ENCODE results near the gene GVQW3. TPM values are rescaled to one million over a fixed set of nuclear protein-coding genes. Genes with fewer than 3 reads are reported as not detected.

GVQW3 gene
- polyA plus RNA-seq, 2 of the 4 experiments (the other 2 are of a cell fraction), result 3.6 to 3.8 TPM

- TF ChIP-seq GATA3 (IDR thresholded peaks at IDR 0.05; ENCODE audit: borderline replicate concordance) (no peak), NPAS2 (CRISPR knock-in tag; IDR thresholded peaks at IDR 0.05; ENCODE audit: borderline replicate concordance) (no peak)
- TF ChIP-seq, protein P1, sequence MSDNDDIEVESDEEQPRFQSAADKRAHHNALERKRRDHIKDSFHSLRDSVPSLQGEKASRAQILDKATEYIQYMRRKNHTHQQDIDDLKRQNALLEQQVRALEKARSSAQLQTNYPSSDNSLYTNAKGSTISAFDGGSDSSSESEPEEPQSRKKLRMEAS (IDR thresholded peaks at IDR 0.05), result peak; percentile 35; the same call in 1 of the 2 replicates
Measured at GRCh38 chr11:76380159-76380976, 755 bp upstream of the GVQW3 start (continued).

GRCh38 chr11:76382209-76382608, 1.1 kb downstream of the GVQW3 start:
- DNase-seq (ENCODE audit: low read depth in 1 of 2, low spot score in 1 of 2), result no peak
- Histone ChIP-seq H3K27ac (no peak overlapping the region), H3K4me1 (peaks cover 21% of the 10 kb centered on the region), H3K4me3 (peak overlapping the region; percentile 99), H3K9me3 (no peaks in the 10 kb centered on the region), H3K4me2 (peak overlapping the region; percentile 79)
- CTCF ChIA-PET, result interaction anchor here (1.0 to 1.3 kb wide), 2 partner anchors 76 to 174 kb away, joined by 3 read pairs; no protein-coding TSS in a partner anchor
- ATAC-seq, result no peak
- TF ChIP-seq POLR2AphosphoS2 (conservative IDR thresholded peaks at IDR 0.05; ENCODE audit: low read length) (no peak), HOXB13 (CRISPR knock-in tag; IDR thresholded peaks at IDR 0.05; ENCODE audit: low read depth) (no peak)
- WGBS (ENCODE audit: missing lambda C conversion rate), result 88% methylated on average over 6 of the region's 6 CpGs
- POLR2A ChIA-PET, result no interaction called here
- FAIRE-seq, result no peak

- no peak overlapping the region for H3K27ac ChIP-seq
- no peak for FAIRE-seq
- peaks cover 11% of the 10 kb centered on the region for H3K4me1 ChIP-seq
- POLR2A ChIA-PET, result no interaction called here
- ATAC-seq, result no peak
- WGBS (ENCODE audit: missing lambda C conversion rate), result 90% methylated on average over 5 of the region's 5 CpGs
- CTCF ChIA-PET, result interaction anchor here (0.6 kb wide), 1 partner anchor 120 kb away, joined by 4 read pairs; no protein-coding TSS in a partner anchor
- no peak overlapping the region for H3K4me3 ChIP-seq
- TF ChIP-seq BHLHE40 (IDR thresholded peaks at IDR 0.05; ENCODE audit: low read depth, low read length) (no peak), EP300 (IDR thresholded peaks at IDR 0.05) (no peak), CHD4 (IDR thresholded peaks at IDR 0.05; ENCODE audit: borderline replicate concordance) (no peak), RCOR1 (IDR thresholded peaks at IDR 0.05; ENCODE audit: low read depth, low read length) (no peak), ZNF302 (CRISPR knock-in tag; IDR thresholded peaks at IDR 0.05) (no peak), HOXB13 (CRISPR knock-in tag; IDR thresholded peaks at IDR 0.05; ENCODE audit: low read depth) (no peak), FOSB (CRISPR knock-in tag; IDR thresholded peaks at IDR 0.05) (no peak), SMC3 (IDR thresholded peaks at IDR 0.05) (no peak)
- TF ChIP-seq, protein P2, sequence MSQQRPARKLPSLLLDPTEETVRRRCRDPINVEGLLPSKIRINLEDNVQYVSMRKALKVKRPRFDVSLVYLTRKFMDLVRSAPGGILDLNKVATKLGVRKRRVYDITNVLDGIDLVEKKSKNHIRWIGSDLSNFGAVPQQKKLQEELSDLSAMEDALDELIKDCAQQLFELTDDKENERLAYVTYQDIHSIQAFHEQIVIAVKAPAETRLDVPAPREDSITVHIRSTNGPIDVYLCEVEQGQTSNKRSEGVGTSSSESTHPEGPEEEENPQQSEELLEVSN (IDR thresholded peaks at IDR 0.05; ENCODE audit: borderline replicate concordance, low read depth), result no peak
- DNase-seq (ENCODE audit: low read depth in 1 of 2, low spot score in 1 of 2), result no peak
- H3K9me3 ChIP-seq, result no peaks in the 10 kb centered on the region
- no peak overlapping the region for H3K4me2 ChIP-seq
Measured at GRCh38 chr11:76385903-76386302, 4.8 kb downstream of the GVQW3 start.

- FAIRE-seq, result no peak
- POLR2A ChIA-PET, result no interaction called here
Measured at GRCh38 chr11:76388408-76388807, 7.3 kb downstream of the GVQW3 start.

More at GRCh38 chr11:76388408-76388807, 7.3 kb downstream of the GVQW3 start:
- DNase-seq (ENCODE audit: low read depth in 1 of 2, low spot score in 1 of 2) (no peak), ATAC-seq (no peak)
- WGBS (ENCODE audit: missing lambda C conversion rate), result 89% methylated on average over 2 of the region's 2 CpGs
- H3K4me2 ChIP-seq, result no peak overlapping the region
- no peak overlapping the region for H3K4me3 ChIP-seq
- no peaks in the 10 kb centered on the region for H3K9me3 ChIP-seq
- CTCF ChIA-PET, result interaction anchor here (1.0 to 1.2 kb wide), 2 partner anchors 31 to 180 kb away, joined by 3 read pairs; no protein-coding TSS in a partner anchor
- TF ChIP-seq USF2 (IDR thresholded peaks at IDR 0.05) (no peak), JUNB (IDR thresholded peaks at IDR 0.05) (no peak), FOXS1 (CRISPR knock-in tag; IDR thresholded peaks at IDR 0.05) (no peak), HEYL (CRISPR knock-in tag; IDR thresholded peaks at IDR 0.05) (no peak), SMC3 (IDR thresholded peaks at IDR 0.05) (no peak), CBX2 (IDR thresholded peaks at IDR 0.05; ENCODE audit: borderline replicate concordance, low read depth) (no peak), CHD4 (IDR thresholded peaks at IDR 0.05; ENCODE audit: borderline replicate concordance) (no peak), CHD2 (IDR thresholded peaks at IDR 0.05; ENCODE audit: low read length, partially characterized antibody) (no peak), HOXB5 (CRISPR knock-in tag; IDR thresholded peaks at IDR 0.05) (no peak), TP53 (CRISPR knock-in tag; IDR thresholded peaks at IDR 0.05) (no peak), CBX8 (IDR thresholded peaks at IDR 0.05) (no peak), SREBF2 (IDR thresholded peaks at IDR 0.05) (no peak), ATOH8 (CRISPR knock-in tag; IDR thresholded peaks at IDR 0.05; ENCODE audit: low read depth) (no peak), FOSB (CRISPR knock-in tag; IDR thresholded peaks at IDR 0.05) (no peak), NR3C1 (IDR thresholded peaks at IDR 0.05) (no peak), EHMT2 (IDR thresholded peaks at IDR 0.05; ENCODE audit: low read depth) (no peak), EP300 (IDR thresholded peaks at IDR 0.05) (no peak), TFCP2L1 (CRISPR knock-in tag; IDR thresholded peaks at IDR 0.05) (no peak)
- TF ChIP-seq, protein P1 (IDR thresholded peaks at IDR 0.05), result no peak
- no peaks in the 10 kb centered on the region for H3K4me1 ChIP-seq
- no peak overlapping the region for H3K27ac ChIP-seq
